HG03521 (cell line): ENCODE results near the gene TTC9.
A peak's percentile ranks its signal among the peaks of the same experiment; 100 is the strongest.

Experiments used
- ATAC-seq: cut with Tn5 transposase; IDR thresholded peaks from one replicate; pipeline ENCODE4 v1.9.1; 2021; ENCODE audit warnings: mild to moderate bottlenecking, moderate library complexity; ENCODE audit not compliant: unreplicated experiment

TTC9 gene

DNA sequence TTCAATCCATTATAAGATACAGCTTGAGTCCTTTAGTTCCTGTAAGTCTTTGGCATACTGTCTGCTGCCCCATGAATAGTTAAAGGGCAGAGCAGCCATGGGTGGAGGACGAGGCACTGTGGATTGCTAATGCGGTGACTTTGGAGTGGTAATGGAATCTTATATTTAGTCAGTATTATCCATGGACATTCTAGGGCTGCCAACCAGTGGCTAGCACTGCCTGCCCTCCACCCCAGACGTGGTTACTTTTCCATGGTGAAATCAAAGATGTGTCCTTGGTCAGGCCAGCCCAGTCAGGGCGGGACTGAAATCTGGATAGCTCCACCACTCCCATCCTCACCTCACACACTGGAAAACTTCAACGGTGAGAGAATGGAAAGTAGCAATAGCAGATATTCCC, 2.3 kb downstream of the TTC9 start:
- no peak for ATAC-seq

DNA sequence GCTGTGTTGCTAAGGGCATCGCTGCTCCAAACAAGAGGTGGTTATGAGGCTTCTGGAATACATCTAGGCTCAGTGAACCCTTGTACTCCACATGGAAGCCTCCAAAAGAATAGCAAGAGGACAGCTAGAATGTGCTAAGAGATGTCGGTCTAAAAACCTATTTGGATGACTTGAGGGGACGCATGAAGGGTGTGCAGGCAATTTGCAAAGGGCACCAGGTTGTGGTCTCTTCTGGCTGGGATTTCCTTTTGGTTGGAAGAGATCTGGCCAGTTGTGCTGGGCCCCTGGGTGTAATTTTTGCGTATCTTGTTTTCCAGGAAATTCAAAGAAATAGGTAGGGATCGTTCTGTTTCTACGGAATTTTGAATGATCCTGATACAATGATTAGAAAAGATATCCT, 4.2 kb downstream of the TTC9 start:
- no peak for ATAC-seq

DNA sequence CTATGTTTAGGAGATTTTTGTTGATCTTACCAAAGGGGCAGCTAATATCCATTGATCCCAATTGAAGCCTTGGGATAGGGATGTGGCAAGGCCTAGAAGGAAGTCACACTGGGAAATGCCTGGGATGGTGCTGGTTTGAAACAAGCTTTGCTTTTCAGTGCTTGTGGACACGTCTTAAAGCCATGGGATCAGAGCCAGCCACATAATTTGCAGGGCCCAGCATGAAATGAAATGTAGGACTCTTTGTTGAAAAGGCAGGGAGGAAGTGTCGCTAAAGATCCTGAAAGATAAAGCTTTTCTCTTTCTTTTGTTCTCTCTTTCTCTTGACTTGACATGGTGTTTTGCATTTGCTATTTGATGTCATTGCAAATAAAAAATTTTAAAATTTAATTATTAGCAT, 5.0 kb downstream of the TTC9 start:
- ATAC-seq: no peak

DNA sequence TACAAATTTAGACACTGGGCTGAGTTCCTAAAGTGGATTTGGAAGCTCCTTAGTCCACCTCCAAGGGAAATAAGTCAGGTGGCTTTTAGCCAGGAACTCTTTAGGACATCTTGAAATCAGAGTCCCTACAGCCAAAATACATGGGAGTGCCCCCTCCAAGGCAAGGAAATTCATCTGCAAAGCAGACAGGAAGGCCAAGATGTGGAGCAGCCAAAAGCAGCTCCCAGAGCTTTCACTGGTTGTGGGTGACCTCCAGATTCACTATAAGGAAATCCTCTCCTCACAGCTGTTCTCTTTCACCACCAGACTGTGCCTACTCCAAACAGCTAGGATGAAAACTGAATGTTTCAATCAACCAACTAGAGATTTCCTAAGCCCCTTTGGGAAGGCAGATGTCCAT, 6.6 kb downstream of the TTC9 start:
- ATAC-seq: no peak

DNA sequence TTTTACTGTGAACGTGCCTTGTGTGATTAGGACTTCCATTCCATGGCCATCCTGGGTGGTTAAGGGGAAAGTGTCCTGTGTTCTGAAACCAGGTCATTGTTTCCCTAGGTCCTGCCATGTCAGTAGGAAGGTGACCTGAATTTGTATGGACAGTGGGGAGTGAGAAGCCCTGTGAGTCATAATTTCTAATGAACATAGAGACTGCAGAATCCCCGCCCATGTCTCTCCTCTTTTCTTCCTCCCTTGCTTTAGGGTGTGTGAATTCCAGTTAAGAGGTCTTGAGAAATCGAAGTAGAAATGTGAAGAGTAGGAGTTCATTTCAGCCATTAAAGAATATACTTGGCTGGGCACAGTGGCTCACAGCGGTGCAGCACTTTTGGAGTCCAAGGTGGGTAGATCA, 8.1 kb downstream of the TTC9 start:
- no peak for ATAC-seq

DNA sequence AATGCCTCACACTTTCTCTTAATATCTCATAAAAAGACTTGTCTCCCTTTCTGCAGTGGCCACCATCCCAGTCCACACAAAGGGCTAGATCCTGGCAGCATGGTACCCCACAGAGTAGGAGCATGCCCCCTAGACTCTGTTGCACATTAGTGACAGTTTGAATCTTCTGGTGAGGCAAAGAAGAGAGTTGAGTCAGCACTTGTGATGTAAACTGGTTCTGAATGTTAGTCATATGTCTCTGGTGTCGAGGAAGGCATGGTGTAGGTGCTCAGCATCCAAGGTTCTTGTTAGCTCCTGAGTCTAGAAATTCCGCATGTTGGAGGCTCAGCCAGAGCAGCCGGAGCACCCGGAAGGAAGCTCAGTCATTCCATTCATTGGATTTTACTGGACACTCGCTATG, 9.8 kb downstream of the TTC9 start:
- ATAC-seq: no peak

DNA sequence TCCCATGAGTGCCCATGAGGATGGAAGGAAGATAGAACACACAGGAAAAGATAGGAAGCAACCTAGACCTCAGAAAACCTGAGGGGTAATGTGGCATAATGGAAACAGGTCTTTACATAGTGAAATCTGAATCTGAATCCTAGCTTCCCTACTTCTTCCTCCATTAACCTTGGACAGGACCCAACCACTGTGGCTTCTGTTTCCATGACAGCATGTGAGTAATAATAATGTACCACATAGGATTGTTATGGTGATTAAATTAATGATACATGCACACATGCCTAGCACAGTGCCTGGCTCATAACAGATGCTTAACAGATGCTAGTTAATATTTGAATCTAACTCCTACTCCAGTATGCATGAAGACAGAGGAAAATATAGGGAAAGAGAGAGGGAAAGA, 11.2 kb downstream of the TTC9 start:
- ATAC-seq: no peak

GRCh38 chr14:70653662-70654061, 11.9 kb downstream of the TTC9 start:
- ATAC-seq: no peak

DNA sequence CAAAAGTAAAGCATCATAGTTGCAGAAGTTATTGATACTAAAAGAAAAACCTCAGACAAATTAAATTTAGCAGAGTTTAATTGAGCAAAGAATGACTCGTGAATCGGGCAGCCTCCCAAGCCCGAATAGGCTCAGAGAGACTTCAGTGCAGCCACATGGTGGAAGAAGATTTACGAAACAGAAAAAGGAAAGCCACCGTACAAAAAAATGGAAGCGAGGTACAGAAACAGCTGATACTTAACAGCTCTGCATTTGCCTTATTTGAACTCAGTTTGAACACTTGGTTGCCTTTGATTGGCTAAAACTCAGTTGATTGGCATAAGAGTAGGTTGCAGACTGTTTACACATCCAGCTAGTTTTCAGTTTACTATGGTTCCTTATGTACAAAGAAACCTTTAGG, 12.9 kb downstream of the TTC9 start:
- peak; percentile 24 for ATAC-seq

GRCh38 chr14:70655110-70655826, 13.6 kb downstream of the TTC9 start:
- peak; percentile 70 for ATAC-seq

GRCh38 chr14:70658899-70659298, 17.2 kb downstream of the TTC9 start:
- ATAC-seq: no peak

DNA sequence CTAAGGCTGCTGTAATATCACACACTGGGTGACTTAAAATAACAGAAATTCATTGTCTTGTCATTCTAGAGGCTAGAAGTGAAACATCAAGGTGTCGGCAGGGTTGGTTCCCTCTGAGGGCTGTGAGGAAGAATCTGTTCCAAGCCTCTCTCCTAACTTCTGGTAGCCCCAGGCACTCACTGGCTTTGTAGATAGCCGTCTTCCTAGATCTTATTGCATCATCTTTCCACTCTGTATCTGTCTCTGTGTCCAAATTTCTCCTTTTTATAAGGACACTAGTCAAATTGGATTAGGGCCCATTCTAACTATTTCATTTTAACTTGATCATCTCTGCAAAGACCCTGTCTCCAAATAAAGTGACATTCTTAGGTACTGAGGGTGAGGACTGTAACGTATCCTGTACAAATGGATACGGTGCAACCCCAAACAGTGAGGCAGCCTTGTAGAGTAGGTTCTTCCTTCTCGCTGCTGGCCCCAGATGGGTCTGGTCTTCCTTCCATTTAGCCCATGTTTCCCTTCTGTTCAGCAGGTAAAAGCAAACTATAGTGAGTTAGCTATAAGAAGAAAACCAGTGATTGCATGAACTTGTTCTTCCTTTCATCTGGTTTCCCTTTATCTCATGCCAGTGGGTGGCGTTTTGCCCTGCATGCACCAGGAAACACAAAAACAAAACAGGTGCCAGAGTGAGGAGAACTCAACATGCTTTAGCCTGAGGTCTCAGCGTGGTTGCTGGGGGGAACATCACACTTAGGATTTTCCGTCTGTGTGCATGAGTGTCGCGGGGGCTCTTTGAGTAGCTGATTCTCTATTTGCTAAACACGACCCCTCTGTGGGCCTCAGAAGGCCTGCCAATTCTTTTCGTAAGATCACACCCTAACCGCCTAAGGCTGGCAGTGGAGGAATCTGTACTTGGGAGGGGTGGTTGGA, 19.5 kb downstream of the TTC9 start:
- ATAC-seq: no peak

DNA sequence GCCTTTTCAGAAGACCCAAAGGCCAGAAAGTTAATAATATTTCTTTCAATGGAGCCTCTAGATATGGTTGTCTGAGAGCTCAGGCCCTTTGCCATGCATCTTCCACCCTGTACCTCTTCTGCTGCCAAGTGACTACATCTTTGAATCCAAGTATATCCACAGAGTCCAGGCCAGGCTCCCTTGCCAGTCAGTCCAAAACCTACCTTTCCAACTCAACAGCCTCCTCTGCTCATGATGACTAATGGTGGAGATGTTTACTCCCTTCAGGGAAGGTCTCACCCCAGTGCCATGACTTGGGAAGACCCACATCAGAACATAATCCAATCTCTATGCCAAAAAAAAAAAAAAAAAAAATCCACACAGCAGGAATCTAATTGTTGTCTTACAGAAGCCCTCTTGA, 20.4 kb downstream of the TTC9 start:
- ATAC-seq: no peak

GRCh38 chr14:70662816-70663215, 21.1 kb downstream of the TTC9 start:
- no peak for ATAC-seq

- no peak for ATAC-seq
Observed at GRCh38 chr14:70663707-70664179, 22.0 kb downstream of the TTC9 start.

DNA sequence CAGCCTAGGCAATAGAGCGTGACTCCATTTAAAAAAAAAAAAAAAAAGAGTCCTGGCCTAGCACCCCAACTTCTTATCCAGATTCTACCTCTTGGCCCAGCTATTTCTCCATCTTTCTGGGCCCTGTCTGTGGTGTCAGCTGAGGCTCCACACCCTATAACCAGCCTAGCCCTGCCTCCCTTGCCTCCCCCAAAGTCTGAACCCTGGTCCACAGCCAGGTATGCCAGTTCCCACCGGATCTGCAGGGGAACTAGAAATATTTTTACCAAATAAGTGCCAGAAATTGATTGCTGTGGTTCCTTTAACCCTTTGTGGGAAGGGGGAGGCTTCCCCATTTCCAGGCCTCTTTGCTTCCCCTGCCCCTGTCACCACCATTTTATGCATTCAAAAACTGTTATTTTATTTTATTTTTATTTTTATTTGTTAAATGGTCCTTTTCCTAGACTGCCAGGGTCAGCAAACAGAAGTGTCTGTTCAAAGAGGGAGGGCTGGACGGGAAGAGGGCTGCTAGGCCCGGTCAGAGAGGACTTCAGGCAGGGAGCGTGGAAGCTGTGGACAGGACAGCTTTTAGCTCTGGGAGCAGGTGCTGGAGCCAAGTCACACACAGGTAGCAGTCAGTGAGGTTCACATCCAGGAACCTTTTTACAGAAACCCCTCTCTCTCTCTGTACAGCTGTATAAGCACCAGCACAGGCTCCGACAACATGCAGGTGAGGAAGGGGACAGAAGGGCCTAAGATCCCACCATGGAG, 23.2 kb downstream of the TTC9 start:
- ATAC-seq: peak; percentile 17

- peak; percentile 55 for ATAC-seq
Observed at GRCh38 chr14:70665448-70666360, 24.0 kb downstream of the TTC9 start.

DNA sequence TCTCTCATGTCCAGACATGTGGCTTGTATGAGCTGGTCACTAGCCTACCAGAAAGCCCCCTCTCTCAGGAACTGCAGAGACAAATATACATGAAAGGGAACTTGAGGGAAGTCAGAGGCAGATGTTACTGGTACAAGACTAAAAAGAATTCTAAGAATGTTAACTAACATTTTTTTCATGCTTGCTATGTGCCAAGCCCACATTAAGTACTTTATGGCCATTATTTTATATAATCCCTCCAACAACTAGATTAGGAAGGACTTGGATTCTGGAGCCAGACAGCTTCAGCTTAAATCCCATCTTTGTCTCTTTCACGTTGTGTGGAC, 24.6 kb downstream of the TTC9 start:
- no peak for ATAC-seq

DNA sequence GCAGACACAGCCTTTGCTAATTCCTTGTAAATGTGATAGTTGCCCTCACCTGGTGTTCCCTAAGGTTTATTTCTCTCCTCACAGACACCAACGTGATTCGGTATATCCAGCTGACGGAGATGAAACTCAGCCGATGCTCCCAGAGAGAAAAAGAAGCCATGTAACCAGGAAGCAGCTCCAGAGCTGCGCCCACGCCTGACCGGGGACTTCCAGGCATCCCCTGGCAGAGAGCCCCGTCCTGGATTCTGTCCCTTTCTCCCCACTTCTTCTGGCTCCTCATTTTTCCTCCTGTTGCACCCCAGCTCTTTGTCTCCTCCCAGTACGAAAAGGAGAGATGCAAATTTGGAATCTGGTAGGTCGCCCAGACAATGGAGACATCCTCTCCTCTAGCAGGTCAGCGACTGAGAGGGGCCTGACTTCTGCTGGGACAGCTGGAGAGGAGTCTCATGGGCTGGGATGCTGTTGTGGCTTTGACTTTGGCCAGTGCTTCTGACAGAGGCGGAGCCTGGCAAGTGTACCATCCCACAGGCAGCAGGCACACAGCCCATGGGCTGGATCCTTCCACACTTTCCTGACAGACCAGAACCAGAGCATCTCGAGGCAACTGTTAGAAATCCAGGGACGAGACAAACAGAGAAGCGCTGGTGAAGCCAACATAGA, 29.4 kb downstream of the TTC9 start:
- no peak for ATAC-seq
